Right kidney (tissue), 1 donor: ENCODE results near the gene SBNO2.
"Not testable (repeated sequence)": the region's sequence is repeated elsewhere in the genome, so short reads cannot be mapped to it uniquely, and the experiment has no call there.

Experiments
- DNase-seq: peaks from one replicate; pipeline ENCODE4 v3.0.0-alpha.2; 2016

The SBNO2 gene

GRCh38 chr19:1206864-1207450 is 32.9 kb upstream of the SBNO2 start:
- peak; percentile 75 for DNase-seq

GRCh38 chr19:1206150-1206863 is 32.2 kb upstream of the SBNO2 start:
- DNase-seq = peak; percentile 69

DNA sequence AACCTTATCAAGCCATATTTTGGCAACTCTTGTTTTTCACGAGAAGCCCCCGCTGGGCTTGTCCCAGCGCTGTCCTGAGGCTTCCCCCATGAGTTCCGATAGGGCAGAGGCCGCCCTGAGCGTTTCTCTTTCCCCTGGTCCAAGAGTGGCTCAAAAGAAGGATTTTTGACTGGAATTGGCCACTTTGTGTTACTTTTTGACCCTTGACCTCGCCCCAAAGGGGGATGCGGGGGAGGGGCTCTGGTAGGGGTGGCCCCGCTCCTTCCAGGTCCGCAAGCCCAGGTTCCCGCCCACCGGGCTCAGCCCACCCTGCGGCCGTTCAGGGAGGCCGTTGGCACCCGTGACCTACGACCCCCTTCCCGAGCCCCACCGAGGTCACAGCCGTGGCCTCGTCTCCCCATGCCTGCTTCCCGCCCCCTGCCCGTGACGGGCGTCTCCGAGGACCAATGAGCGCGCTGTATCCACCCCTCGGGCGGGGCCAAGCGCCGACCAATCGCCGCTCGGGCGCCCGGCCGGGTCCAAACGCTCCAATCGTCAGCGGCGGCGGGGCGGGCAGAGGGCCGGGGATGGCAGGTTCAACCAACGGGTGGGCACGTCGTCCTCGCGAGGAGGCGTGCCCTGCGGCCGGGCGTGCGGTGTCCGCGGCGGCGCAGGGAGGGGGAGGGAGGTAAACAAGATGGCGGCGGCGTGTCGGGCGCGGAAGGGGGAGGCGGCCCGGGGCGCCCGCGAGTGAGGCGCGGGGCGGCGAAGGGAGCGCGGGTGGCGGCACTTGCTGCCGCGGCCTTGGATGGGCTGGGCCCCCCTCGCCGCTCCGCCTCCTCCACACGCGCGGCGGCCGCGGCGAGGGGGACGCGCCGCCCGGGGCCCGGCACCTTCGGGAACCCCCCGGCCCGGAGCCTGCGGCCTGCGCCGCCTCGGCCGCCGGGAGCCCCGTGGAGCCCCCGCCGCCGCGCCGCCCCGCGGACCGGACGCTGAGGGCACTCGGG is 31.3 kb upstream of the SBNO2 start, which contains the start of gene STK11:
STK11 (plus strand) TSS at position 665 of the 986 bp plus-strand sequence. CDS start 1,136 bp downstream, outside the sequence.
- DNase-seq = peak; percentile 89

GRCh38 chr19:1200614-1201013 is 26.5 kb upstream of the SBNO2 start:
- not testable (repeated sequence) for DNase-seq

DNA sequence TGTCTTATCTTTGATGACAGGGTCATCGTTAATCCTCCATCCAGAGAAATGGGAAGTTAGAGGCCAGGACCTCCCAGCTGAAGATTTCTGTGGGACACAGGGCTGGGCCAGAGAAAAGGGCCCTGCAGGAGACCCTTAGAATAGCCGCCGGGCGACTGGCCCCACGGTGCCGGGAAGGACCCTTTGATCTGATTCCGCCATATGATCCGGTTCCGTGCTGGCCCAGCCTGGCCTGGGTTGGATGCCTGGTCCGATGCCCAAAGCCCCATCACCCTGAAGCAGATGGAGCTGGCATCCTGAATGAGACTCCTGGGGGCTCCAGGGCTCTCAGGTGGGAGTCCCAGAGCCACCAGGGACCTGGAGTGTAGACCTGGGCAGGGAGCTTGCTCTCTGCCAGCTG is 25.5 kb upstream of the SBNO2 start:
- no peak for DNase-seq

- no peak for DNase-seq
Measured at GRCh38 chr19:1189419-1189818, 15.4 kb upstream of the SBNO2 start.

- no peak for DNase-seq
Measured at GRCh38 chr19:1183543-1184172, 9.6 kb upstream of the SBNO2 start.

DNA sequence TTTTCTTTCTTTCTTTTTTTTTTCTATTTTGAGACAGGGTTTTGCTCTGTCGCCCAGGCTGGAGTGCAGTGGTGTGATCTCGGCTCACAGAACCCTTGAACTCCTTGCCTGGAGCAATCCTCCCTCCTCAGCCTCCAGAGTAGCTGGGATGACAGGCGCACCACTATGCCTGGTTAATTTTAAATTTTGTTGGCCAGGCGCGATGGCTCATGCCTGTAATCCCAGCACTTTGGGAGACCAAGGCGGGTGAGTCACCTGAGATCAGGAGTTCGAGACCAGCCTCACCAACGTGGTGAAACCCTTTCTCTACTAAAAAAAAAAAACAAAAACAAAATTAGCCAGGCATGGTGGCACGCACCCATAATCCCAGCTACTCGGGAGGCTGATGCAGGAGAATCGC is 8.7 kb upstream of the SBNO2 start:
- no peak for DNase-seq

GRCh38 chr19:1182068-1182467 is 8.0 kb upstream of the SBNO2 start:
- DNase-seq = no peak

- no peak for DNase-seq
Measured at GRCh38 chr19:1181606-1182005, 7.5 kb upstream of the SBNO2 start.

DNA sequence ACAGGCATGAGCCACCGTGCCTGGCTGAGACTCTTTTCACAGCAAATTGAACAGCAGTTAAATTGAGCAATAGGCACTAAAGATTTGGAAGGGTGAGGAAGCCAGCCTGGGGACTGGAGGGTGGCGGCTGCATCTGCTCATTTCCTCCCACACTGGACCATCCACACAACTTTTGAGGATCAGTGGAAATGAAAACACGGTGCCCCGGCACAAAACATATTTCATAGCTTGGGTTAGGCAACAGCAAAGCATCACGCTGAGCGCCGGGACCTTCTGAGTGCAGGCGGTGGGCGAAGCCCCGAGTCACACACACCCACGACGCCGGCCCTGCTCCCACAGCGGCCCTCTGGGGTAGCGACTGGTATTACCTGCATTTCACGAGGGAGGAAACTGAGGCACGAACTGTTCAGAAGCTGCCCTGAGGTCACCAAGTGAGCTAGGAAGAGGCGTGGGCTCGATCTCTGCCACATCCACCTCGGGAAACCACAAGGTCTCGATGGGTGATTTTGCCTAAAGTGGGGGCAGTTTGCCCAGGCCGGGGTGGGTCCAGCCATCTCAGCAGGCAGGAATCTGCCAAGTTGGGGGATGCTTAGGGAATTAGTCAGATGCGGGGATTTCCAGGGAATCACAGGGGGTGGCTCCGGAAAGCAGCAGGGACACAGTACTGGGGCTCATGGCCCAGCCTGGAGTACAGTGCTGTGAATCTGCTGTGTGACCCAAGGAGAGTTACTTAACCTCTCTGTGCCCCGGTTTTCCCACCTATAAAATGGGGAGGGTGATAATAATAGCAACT is 3.5 kb upstream of the SBNO2 start:
- no peak for DNase-seq

DNA sequence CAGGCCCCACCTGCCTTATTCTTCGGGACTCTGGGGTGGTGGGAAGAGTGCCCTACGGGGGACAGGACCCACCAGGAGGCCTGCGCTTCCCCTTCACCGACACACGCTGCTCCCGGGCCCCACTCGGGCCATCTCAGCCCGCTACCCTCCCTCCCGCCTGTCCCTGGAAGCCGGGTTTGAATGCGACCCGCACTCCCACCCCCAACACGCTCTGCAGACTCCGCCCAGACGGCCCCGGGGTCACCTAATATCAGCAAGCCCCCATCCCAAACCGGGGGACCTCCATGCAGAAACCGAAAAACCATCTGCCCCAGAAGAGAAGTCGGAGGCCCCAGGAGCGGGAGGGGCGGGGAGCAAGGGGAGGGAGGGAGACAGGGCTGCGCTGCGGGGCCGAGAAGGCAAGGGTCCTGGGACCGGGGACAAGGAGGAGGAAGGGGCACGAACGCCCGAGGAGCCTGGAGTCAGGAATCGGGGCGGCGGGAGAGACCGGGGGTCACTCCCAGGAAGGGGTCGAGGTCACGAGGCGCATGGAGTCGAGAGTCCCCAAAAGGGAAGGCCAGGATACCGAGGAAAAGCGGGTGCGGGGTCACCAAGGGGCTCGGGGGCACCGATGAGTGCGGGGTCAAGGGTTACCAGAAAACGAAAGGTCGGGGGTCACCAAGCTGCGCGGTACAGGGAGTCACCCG is 766 bp downstream of the SBNO2 start:
- peak; percentile 30 for DNase-seq

DNA sequence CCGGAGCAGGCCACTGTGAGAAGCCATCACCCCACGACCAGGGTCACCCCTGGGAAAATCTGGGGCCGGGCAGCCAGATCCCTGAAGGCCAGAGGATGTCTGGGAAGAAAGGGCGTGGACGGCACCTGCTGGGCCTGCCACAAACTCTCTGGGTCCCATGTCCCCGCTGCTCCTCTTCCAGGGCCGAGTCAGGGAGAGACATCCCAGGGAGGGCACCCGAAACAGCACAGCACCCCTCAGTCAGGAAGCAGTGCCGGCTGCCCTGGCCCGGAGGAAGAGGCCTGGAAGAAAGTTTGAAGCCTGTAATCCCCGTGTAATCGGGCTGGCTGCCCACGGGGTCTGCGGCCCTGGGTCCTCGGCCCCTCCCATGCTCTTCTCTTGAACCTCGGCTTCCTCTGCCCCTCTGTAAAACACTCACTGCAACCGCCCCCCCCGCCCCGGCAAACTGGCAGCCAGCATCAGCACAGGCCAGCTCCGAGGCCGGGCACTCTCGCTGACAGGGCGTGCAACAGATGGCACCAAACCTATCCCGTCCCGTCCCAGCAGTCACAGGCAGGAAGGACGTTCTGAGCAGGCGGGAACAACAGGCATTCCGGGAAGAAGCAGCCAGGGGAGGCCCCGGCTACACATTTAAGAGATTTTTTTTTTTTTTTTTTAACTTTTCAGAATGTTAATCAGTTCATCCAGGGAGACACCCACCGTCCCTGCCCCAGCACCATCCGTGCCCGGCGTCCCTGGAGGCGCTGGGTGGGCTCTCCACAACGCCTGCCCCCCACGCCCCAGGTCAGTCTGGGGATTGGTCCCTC is 1.5 kb downstream of the SBNO2 start:
- peak; percentile 61 for DNase-seq

- DNase-seq = peak; percentile 57
Measured at GRCh38 chr19:1171755-1172352, 2.2 kb downstream of the SBNO2 start.

DNA sequence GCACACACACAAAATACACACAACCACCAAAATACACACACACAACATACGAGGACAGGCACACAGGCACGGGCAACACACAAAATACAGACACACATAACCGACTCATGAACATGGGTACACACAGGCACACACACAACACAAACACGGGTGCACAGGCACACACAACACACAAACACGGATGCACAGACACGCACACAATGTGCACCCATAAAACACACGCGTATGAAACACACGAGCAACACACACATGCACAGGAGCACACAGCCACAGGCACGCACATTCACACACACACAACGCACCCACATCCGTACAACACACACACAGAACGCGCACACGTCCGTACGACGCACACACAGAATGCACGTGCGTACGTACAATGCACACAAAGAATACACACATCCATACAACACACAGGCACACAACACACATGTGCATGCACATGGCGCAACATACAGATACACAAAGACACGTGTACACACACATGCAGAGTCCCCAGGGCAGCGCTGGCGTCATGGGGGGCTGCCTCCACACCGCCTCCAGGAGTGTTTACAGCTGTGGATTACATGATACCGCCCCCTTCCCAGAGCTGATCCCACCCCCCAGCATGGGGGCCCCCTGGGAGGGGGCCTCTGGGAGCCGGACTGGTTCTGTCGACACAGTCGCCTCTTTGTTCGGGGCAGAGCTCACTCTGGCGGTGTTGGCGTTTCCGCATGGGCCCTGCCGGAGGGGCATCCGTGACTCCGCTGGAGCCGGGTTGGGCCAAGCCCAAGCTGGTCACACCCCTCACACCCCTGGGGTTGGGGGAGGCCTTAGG is 2.9 kb downstream of the SBNO2 start:
- peak; percentile 39 for DNase-seq

DNA sequence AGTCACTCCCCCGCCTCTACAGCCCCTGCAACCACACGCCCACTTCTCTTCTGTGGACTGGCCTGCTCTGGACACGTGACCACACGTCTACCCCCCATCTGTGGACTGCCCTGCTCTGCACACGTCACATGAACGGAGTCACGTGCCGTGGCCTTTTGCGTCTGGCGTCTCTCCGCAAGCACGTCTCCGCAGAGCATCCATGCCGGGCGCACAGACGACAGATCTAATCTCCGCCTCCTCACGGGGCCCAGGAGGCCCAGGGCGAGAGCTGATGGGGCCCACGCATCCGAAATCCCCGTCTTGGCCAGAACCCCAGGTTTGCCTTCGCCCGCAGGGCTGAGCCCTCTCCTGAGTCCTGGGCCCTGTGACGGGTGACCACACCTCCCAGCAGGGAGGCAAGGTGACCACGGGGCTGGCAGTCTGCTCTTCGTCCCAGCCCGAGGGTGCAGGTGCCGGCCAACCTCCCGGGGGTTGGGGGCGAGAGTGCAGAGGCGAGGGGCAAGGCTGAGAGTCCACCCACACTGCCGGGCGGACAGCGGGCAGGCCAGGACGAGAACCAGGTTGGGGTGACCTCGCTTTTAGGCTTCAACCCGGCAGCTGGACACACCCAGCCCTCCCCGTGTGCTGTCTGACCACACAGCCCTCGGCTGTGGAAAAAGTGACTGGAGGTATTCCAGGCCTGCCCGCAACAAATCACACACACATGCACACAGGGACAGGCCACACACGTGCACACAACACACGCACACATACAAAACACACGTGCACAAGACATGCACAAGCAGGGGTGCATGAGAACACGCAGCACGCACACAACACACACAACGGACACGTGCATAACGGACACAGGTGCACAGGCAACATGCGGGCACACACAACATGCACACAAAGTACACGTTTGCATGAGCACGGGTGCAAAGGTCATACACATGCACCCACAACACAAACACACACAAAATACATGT is 3.9 kb downstream of the SBNO2 start:
- DNase-seq = peak; percentile 27

- no peak for DNase-seq
Measured at GRCh38 chr19:1169411-1169791, 4.7 kb downstream of the SBNO2 start.
